Glomerular endothelial cell (primary cell): ENCODE results near the gene SERPINB1. TPM values are rescaled to one million over a fixed set of nuclear protein-coding genes. Genes with fewer than 3 reads are reported as not detected.
"Not testable (repeated sequence)": the region's sequence is repeated elsewhere in the genome, so short reads cannot be mapped to it uniquely, and the experiment has no call there.

Experiments
- DNase-seq: peaks from one replicate; pipeline ENCODE4 v3.0.0-alpha.2; 2011; ENCODE audit warnings: low read depth, low spot score; ENCODE audit errors: extremely low read depth
- total RNA-seq: library from RNA; depleted of rRNA; stranded (reverse); fragments of >200 nt; gene quantifications from 2 replicates; pipeline ENCODE4 v1.2.3, GENCODE V29; 2015

SERPINB1 gene
- total RNA-seq: 25.0 and 34.7 TPM in 2 replicates

- no peak for DNase-seq
These were observed at the start of gene SERPINB1 for GRCh38 chr6:2841264-2842138. Gene SERPINB1, minus strand, starts transcription at chr6:2841863. Its CDS starts 1,277 bp downstream, at chr6:2840586.

- DNase-seq: no peak
These were observed 49.5 kb upstream of the SERPINB1 start for GRCh38 chr6:2890976-2891767.

GRCh38 chr6:2885967-2886735, 44.5 kb upstream of the SERPINB1 start:
- DNase-seq: no peak

- no peak for DNase-seq
These were observed 43.1 kb upstream of the SERPINB1 start for GRCh38 chr6:2884804-2885203.

GRCh38 chr6:2883673-2884072, 42.0 kb upstream of the SERPINB1 start:
- DNase-seq: no peak

GRCh38 chr6:2881423-2881822, 39.8 kb upstream of the SERPINB1 start:
- no peak for DNase-seq

- DNase-seq: not testable (repeated sequence)
These were observed 38.5 kb upstream of the SERPINB1 start for GRCh38 chr6:2880156-2880555.

GRCh38 chr6:2877960-2878359, 36.3 kb upstream of the SERPINB1 start:
- DNase-seq: no peak

GRCh38 chr6:2877057-2877882, 35.6 kb upstream of the SERPINB1 start:
- DNase-seq: no peak

- peak; percentile 94 for DNase-seq
These were observed 34.8 kb upstream of the SERPINB1 start for GRCh38 chr6:2876210-2877056.

- DNase-seq: no peak
These were observed 33.9 kb upstream of the SERPINB1 start for GRCh38 chr6:2875359-2876191.

GRCh38 chr6:2873643-2874042, 32.0 kb upstream of the SERPINB1 start:
- DNase-seq: no peak

GRCh38 chr6:2872423-2873358, 31.0 kb upstream of the SERPINB1 start:
- no peak for DNase-seq

GRCh38 chr6:2871953-2872352, 30.3 kb upstream of the SERPINB1 start:
- DNase-seq: no peak

GRCh38 chr6:2871102-2871501, 29.4 kb upstream of the SERPINB1 start:
- DNase-seq: no peak

GRCh38 chr6:2870046-2870636, 28.5 kb upstream of the SERPINB1 start:
- no peak for DNase-seq

- no peak for DNase-seq
These were observed 27.0 kb upstream of the SERPINB1 start for GRCh38 chr6:2868637-2869036.
